Measurements from ENCODE around the gene SPON2.

DNA sequence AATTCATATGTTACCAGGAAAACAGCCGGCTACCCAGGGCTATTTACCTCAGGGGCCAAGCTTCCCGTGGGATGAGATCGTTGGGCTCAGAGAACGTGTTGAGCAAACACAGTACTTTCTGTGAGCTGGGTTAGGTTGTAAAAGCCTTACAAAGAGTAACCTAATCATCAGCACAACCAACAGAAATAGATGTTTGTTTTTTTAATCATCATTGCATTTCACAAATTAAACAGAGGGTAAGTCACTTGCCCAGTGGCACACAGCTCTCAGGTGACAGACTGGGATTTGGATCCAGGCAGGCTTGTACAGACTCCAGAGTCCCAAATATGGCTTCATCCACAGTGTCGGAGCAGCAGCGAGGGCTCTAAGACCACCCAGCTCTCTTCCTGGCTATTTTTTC is 20.1 kb downstream of the SPON2 start:
- TF ChIP-seq TCF4 (CRISPR knock-in tag; IDR thresholded peaks at IDR 0.05; ENCODE audit: borderline replicate concordance) (no peak), ZFP30 (CRISPR knock-in tag; IDR thresholded peaks at IDR 0.05) (no peak), ISL1 (CRISPR knock-in tag; IDR thresholded peaks at IDR 0.05) (no peak), SNAI2 (CRISPR knock-in tag; IDR thresholded peaks at IDR 0.05) (no peak), OSR1 (CRISPR knock-in tag; IDR thresholded peaks at IDR 0.05) (no peak), ZNF565 (CRISPR knock-in tag; conservative IDR thresholded peaks at IDR 0.05; ENCODE audit: low read depth) (no peak), GLIS3 (CRISPR knock-in tag; IDR thresholded peaks at IDR 0.05) (no peak), ESRRG (CRISPR knock-in tag; IDR thresholded peaks at IDR 0.05) (no peak), ZFP3 (CRISPR knock-in tag; IDR thresholded peaks at IDR 0.05) (no peak)
- TF ChIP-seq, protein P1, sequence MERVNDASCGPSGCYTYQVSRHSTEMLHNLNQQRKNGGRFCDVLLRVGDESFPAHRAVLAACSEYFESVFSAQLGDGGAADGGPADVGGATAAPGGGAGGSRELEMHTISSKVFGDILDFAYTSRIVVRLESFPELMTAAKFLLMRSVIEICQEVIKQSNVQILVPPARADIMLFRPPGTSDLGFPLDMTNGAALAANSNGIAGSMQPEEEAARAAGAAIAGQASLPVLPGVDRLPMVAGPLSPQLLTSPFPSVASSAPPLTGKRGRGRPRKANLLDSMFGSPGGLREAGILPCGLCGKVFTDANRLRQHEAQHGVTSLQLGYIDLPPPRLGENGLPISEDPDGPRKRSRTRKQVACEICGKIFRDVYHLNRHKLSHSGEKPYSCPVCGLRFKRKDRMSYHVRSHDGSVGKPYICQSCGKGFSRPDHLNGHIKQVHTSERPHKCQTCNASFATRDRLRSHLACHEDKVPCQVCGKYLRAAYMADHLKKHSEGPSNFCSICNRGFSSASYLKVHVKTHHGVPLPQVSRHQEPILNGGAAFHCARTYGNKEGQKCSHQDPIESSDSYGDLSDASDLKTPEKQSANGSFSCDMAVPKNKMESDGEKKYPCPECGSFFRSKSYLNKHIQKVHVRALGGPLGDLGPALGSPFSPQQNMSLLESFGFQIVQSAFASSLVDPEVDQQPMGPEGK (CRISPR knock-in tag; IDR thresholded peaks at IDR 0.05; ENCODE audit: borderline replicate concordance) = no peak
- TF ChIP-seq, protein P2, sequence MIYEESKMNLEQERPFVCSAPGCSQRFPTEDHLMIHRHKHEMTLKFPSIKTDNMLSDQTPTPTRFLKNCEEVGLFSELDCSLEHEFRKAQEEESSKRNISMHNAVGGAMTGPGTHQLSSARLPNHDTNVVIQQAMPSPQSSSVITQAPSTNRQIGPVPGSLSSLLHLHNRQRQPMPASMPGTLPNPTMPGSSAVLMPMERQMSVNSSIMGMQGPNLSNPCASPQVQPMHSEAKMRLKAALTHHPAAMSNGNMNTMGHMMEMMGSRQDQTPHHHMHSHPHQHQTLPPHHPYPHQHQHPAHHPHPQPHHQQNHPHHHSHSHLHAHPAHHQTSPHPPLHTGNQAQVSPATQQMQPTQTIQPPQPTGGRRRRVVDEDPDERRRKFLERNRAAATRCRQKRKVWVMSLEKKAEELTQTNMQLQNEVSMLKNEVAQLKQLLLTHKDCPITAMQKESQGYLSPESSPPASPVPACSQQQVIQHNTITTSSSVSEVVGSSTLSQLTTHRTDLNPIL (CRISPR knock-in tag; IDR thresholded peaks at IDR 0.05; ENCODE audit: low read depth) = no peak
